K562 (cell line): ENCODE measurements around the gene HAUS3. TPM values are rescaled to one million over a fixed set of nuclear protein-coding genes. Genes with fewer than 3 reads are reported as not detected.

ENCODE experiments used
- ATAC-seq: fragments of 200-7000 bp; cut with Tn5 transposase; 3 replicates; pipeline ENCODE4 v1.9.1; 2020; ENCODE audit warnings: moderate library complexity
- BruUV-seq: library from RNA; stranded (reverse); fragments of 400-500 nt; replicated peaks from 2 replicates; lab custom pipeline; 2021; lab: Mats Ljungman, UMichigan
- CTCF ChIA-PET: fragments of 300-600 bp; formaldehyde crosslinking; extraction: SDS; loops from one replicate; lab custom pipeline; 2021; ENCODE audit warnings: low intra/inter-chr PET ratio; lab: Yijun Ruan, JAX
- POLR2A ChIA-PET: fragments of 300-600, 350-650 bp; sonication (Branson Sonifier 250); formaldehyde crosslinking; extraction: SDS; loops from one replicate; lab custom pipeline; 2021; ENCODE audit warnings: antibody characterized with exemption, inconsistent platforms; lab: Yijun Ruan, JAX
- DNase-seq, 4 experiments: peaks; one replicate each; pipeline versions ENCODE4 v3.0.0 to v3.0.0-alpha.2; 2011 to 2018; ENCODE audit warnings: low spot score in 3 of 4, mixed read lengths in 3 of 4; ENCODE audit errors: extremely low read depth in 1 of 4
- FAIRE-seq: peaks from 2 replicates; lab custom pipeline; 2011; peaks lifted over from hg19 to GRCh38; lab: Jason Lieb, UNC
- H2AFZ ChIP-seq: 2 replicates; pipeline ENCODE4 v1.6.0; 2011; ENCODE audit warnings: low read depth, low read length, control low read depth, inconsistent platforms
- H3K27ac ChIP-seq: fragments of 200-600 bp; 3 replicates; pipeline ENCODE4 v1.8.0; 2011; ENCODE audit warnings: low read depth, mild to moderate bottlenecking, control low read depth, inconsistent platforms, low read length, moderate library complexity, mixed read lengths; ENCODE audit errors: extremely low read depth
- H3K27me3 ChIP-seq, 2 experiments: fragments of 300-600 bp in 1 of 2; 2 replicates in 1 of 2; 3 replicates in 1 of 2; pipeline versions ENCODE4 v1.6.0 to v1.8.0; 2011; ENCODE audit warnings: inconsistent platforms in 2 of 2, low read length in 2 of 2, mild to moderate bottlenecking in 1 of 2, mixed read lengths in 1 of 2, moderate library complexity in 1 of 2; ENCODE audit not compliant: control insufficient read depth in 2 of 2, insufficient read depth in 2 of 2
- H3K36me3 ChIP-seq: fragments of 300-600 bp; 3 replicates; pipeline ENCODE4 v1.8.0; 2011; ENCODE audit warnings: mild to moderate bottlenecking, low read length, inconsistent platforms; ENCODE audit not compliant: control insufficient read depth, insufficient read depth
- H3K4me1 ChIP-seq, 2 experiments: fragments of 200-600 bp in 1 of 2; replicated peaks in 1 of 2; 2 replicates in 1 of 2; 3 replicates in 1 of 2; pipeline versions ENCODE4 v1.5.1 to v1.8.0; 2011; ENCODE audit warnings: inconsistent platforms in 2 of 2, low read length in 2 of 2, mild to moderate bottlenecking in 1 of 2, mixed read lengths in 1 of 2, moderate library complexity in 1 of 2; ENCODE audit not compliant: control insufficient read depth in 2 of 2, insufficient read depth in 2 of 2
- H3K4me2 ChIP-seq: 2 replicates; pipeline ENCODE4 v1.6.1; 2011; ENCODE audit warnings: low read length, control low read depth, inconsistent platforms, mixed read lengths; ENCODE audit not compliant: insufficient read depth
- H3K4me3 ChIP-seq: fragments of 200-600 bp; sonication (generic), shearing (Covaris generic); 2 replicates; pipeline ENCODE4 v1.5.1; 2016; ENCODE audit warnings: control low read depth, inconsistent platforms
- H3K79me2 ChIP-seq: fragments of 200-600 bp; 3 replicates; pipeline ENCODE4 v1.8.0; 2011; ENCODE audit warnings: low read length, inconsistent platforms; ENCODE audit not compliant: control insufficient read depth, insufficient read depth
- H3K9ac ChIP-seq, 2 experiments: 2 replicates each; pipeline versions ENCODE4 v1.6.0 to v1.6.1; 2011; ENCODE audit warnings: low read depth in 2 of 2, low read length in 2 of 2, control low read depth in 1 of 2, inconsistent platforms in 1 of 2, mild to moderate bottlenecking in 1 of 2, mixed read lengths in 1 of 2; ENCODE audit not compliant: insufficient read depth in 1 of 2
- H3K9me1 ChIP-seq: one replicate; pipeline ENCODE4 v1.6.0; 2011; ENCODE audit warnings: inconsistent platforms, mild to moderate bottlenecking, low read length, moderate library complexity; ENCODE audit not compliant: control insufficient read depth, insufficient read depth
- H3K9me3 ChIP-seq: replicated peaks from 2 replicates; pipeline ENCODE4 v1.5.1; 2011; ENCODE audit warnings: low read depth, low read length, inconsistent platforms; ENCODE audit not compliant: control insufficient read depth, insufficient read depth
- H4K20me1 ChIP-seq: replicated peaks from 2 replicates; pipeline ENCODE4 v1.6.1; 2011; ENCODE audit warnings: low read length, inconsistent platforms, mixed read lengths; ENCODE audit not compliant: control insufficient read depth, insufficient read depth
- JUN ChIP-seq, 2 experiments: sonication (generic) in 1 of 2; formaldehyde crosslinking in 1 of 2; IDR thresholded peaks; 2 replicates each; pipeline versions ENCODE4 v1.6.1 to v1.8.0; 2012 to 2022; ENCODE audit warnings: borderline replicate concordance in 2 of 2, mild to moderate bottlenecking in 2 of 2, improper control_type of control experiment in 1 of 2, low read depth in 1 of 2, low read length in 1 of 2, missing genetic modification reagents in 1 of 2
- POLR2G ChIP-seq: fragments of 200-400 bp; formaldehyde crosslinking; IDR thresholded peaks from 2 replicates; pipeline ENCODE4 v1.6.1; 2017; ENCODE audit warnings: low read depth, mild to moderate bottlenecking, antibody characterized with exemption, low read length, moderate library complexity
- TRIM24 ChIP-seq, 2 experiments: fragments of 450-650 bp; IDR thresholded peaks; 2 replicates each; pipeline ENCODE4 v1.6.1; 2016
- WGBS: fragments of 100-300 bp; shearing (Covaris generic); methylation state at CpG from one replicate; pipeline ENCODE4 v1.1.6; 2016; ENCODE audit warnings: low coverage, mixed read lengths; ENCODE audit not compliant: insufficient coverage; ENCODE audit errors: missing lambda C conversion rate; 5-methylcytosine and 5-hydroxymethylcytosine counted together
- in situ Hi-C: fragments of 300-500 bp; cut with MboI; formaldehyde crosslinking; loops from 4 replicates; pipeline ENCODE4 v1.15.0; 2018; ENCODE audit warnings: inconsistent platforms, mixed read lengths
- intact Hi-C: fragments of 100-400 bp; cut with micrococcal nuclease; formaldehyde crosslinking; loops from 2 replicates; pipeline ENCODE4 v1.14.2; 2022
- polyA plus RNA-seq, 8 experiments: library from polyadenylated mRNA; depleted of rRNA in 4 of 8; stranded (reverse) in 5 of 8; unstranded in 3 of 8; fragments of >200 nt; fragmentation: Nextera tagmentation in 2 of 8; fragmentation: Illumina TruSeq in 1 of 8; extraction: Ambion mirVana in 2 of 8; extraction: Trizol in 1 of 8; gene quantifications; 2 replicates each; pipeline versions ENCODE4 v1.2.1 to v1.2.3, GENCODE V29; 2011 to 2014; ENCODE audit warnings: inconsistent platforms in 1 of 8, missing spikeins in 1 of 8
- total RNA-seq, 7 experiments: library from RNA; depleted of rRNA in 6 of 7; stranded (reverse); fragments of >200 nt in 6 of 7; fragmentation: Illumina TruSeq in 2 of 7; extraction: Trizol in 2 of 7; gene quantifications; 2 replicates each; pipeline versions ENCODE4 v1.2.1 to v1.2.3, GENCODE V29; 2011 to 2021; ENCODE audit warnings: low replicate concordance in 1 of 7

HAUS3 gene
- total and polyA plus RNA-seq, 9 of the 15 experiments (the other 6 are each of a cell fraction or from before 2014, with no cell fraction given) = 8.9 to 25.7 (median 21.5) TPM

- no peak for TF ChIP-seq JUN (IDR thresholded peaks at IDR 0.05; ENCODE audit: borderline replicate concordance, low read depth, low read length)
- TF ChIP-seq JUN (CRISPR knock-in tag; IDR thresholded peaks at IDR 0.05; ENCODE audit: borderline replicate concordance) = 0 out of 2 replicates have a peak, but pooled peaks have one; percentile 35
- TF ChIP-seq TRIM24 (IDR thresholded peaks at IDR 0.05) = no peak
- TF ChIP-seq POLR2G = peak; percentile 28; the same call in 1 of the 2 replicates
- H3K36me3 ChIP-seq = no peaks in the 10 kb centered on the region
- DNase-seq = no peak
- no peak for ATAC-seq
- H3K79me2 ChIP-seq = peaks cover 5% of the 10 kb centered on the region; the same call in 1 of the 3 replicates
- ChIA-PET POLR2A (interaction anchor here (0.6 to 1.8 kb wide), 3 partner anchors 10 to 192 kb away, joined by 3 to 7 read pairs (median 3); no protein-coding TSS in a partner anchor), CTCF (no interaction called here)
- H3K9me3 ChIP-seq = no peaks in the 10 kb centered on the region
- H3K9me1 ChIP-seq = no peaks in the 10 kb centered on the region
- no peaks in the 10 kb centered on the region for H4K20me1 ChIP-seq
- no peak overlapping the region for H3K4me3 ChIP-seq
- WGBS = 85% methylated on average over 15 of the region's 15 CpGs
- intact Hi-C loops (loop anchor here (5.0 kb wide), 1 partner anchor 158 kb away; the partner anchor contains the start of genes CFAP99 and ZFYVE28), in situ Hi-C loops (no loop called here)
- peak overlapping the region; percentile 77; the same call in 1 of the 2 replicates for H3K4me2 ChIP-seq
- FAIRE-seq = peak; percentile 46
- no peaks in the 10 kb centered on the region for H3K27me3 ChIP-seq
- no peak overlapping the region for H3K27ac ChIP-seq
- peaks cover 9 to 76% of the 10 kb centered on the region in 2 experiments; a peak in 4 of 5 replicates for H3K4me1 ChIP-seq
- BruUV-seq = no TSS peak
- peak overlapping the region in 1 of 2 experiments; percentile 93; a peak in 2 of 4 replicates for H3K9ac ChIP-seq
- no peak overlapping the region for H2AFZ ChIP-seq
Measured at GRCh38 chr4:2259541-2260343, 17.8 kb upstream of the HAUS3 start.
